Tongue (tissue), 2 donors: Measurements from ENCODE around the gene CEP112. TPM values are rescaled to one million over a fixed set of nuclear protein-coding genes. Genes with fewer than 3 reads are reported as not detected.
"Not testable (repeated sequence)": the region's sequence is repeated elsewhere in the genome, so short reads cannot be mapped to it uniquely, and the experiment has no call there.

Source experiments
- DNase-seq: peaks from one replicate; pipeline ENCODE4 v3.0.0-alpha.2; 2015
- total RNA-seq: library from RNA; depleted of rRNA; stranded (reverse); fragments of >200 nt; gene quantifications from one replicate; pipeline ENCODE4 v1.2.3, GENCODE V29; 2014

CEP112 gene
- total RNA-seq, 1 donor from 2014 or later, result 26.7 TPM

DNA sequence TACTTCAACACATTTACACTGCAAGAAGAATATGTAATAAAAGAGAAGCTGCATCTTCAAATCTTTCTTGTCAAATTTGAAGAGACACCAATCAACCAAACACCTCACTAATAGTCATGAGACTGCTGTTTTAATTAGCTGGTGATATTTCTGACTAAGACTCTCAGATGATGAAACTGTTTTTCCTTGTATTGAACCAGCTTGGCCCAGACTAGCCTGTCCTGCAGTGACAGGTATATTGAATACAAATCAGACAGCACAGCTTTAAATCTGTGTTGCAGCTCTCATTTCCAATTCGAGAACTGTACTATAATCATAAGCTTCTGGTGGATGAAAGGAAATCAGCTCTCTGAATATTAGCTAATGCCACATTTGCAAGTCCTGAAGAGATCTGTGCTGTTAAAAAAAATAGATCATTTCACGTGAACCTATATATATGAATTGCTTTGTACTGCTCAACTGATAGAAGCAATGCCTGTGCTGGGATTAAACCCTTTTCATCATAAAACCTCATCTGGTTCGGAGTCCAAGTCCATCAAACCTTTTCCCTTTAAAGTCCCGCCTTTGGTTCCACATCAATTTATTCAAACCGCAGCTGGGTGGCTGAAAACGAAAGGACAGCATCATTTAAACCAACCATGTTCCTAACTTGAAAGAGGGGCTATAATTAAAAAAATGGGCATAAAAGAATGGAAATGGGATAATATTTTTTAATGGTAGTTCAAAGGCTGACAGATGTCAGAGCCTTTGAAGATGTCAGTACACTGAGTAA, 306.2 kb downstream of the CEP112 start:
- no peak for DNase-seq

DNA sequence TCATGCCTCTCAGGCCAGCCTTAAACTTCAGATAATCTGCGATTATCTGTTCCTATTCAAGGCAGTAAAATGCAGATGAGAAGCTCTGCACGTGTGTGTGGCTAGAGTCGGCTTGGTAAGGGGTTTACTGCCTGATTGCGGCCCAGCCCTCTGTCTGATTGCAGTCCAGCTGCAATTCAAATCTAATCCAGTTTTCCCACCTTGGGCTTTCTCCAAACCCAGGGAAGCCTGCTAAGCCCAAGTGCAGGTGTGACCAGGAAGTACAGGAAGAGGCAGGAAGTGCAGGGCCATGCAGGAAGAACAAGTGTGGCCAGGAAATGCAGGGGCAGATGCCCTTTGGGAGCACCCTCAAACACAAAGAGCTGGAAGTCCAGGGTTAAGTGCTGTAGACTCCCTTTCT, 314.9 kb downstream of the CEP112 start:
- no peak for DNase-seq

GRCh38 chr17:65868881-65869280, 323.1 kb downstream of the CEP112 start:
- no peak for DNase-seq

DNA sequence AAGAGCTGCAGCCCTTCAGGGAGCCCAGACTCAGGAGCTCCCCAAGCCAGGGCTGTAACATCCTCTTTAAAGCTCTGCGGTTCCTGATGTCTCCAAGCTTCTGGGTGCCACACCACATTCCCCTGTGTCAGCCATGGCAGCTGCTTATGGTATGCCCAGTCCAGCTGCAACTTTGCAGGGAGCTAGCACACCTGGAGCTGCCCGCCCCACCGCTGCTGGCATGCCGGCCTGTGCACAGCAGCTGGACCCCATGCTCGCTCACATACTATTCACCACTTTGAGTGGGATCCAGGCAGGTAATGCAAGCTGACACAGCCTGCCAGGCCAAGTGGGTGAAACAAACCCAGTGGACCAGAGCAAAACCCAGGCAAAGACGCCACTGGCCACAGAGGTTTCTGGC, 324.9 kb downstream of the CEP112 start:
- DNase-seq, result no peak

DNA sequence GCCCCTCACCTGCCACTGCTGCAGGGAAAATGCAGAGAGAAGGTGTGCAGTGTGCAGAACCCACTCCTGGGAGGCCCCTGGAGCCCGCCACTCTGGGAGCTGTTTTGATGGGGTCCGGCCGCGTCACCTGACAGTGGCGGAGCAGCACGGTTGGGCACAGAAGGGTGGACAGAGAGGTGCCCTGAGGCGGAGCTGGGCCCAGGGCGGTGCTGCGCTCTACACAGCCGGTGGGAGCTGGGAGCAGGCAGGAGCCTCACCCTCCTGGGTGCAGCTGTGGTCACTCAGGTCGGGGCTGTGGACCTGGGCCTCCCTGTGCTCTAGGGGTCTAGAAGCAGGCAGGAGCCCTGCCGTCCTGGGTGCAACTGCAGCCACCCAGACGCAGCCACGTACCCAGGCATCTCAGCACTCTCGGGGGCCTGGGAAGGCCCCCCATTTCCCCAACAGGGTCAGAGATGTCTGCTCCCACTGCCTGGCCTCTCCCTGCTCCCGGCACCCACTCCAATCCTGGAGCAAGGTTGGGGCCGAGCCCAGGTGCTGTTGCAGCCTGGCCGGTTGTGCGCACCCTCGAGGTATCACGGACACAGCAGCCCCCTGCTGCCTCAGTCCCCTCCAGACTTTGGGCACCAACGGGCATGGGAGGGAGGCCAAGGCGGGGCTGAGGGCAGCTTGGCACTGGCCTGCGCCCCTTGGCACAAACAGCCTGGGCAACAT, 326.1 kb downstream of the CEP112 start:
- DNase-seq, result no peak

DNA sequence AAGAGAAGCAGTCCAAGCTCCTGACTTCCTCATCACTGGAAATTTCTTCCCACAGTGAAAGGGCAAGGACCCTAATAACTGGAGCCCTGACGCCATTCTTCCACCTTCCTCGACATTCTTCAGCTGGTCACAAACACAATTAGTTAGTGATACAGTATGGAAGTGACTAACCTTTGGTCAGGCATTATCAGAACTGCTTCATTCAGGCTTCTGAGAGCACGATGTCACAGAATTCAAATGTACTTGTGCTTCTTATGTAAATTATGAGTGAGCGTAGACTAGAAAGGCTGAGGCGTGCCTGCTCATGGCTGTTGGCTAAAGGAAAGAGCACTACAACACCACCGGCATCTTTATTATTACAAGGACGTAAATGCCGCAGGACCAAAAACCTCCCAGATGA, 327.5 kb downstream of the CEP112 start:
- DNase-seq, result no peak

GRCh38 chr17:65857718-65858117, 334.2 kb downstream of the CEP112 start:
- DNase-seq, result no peak

DNA sequence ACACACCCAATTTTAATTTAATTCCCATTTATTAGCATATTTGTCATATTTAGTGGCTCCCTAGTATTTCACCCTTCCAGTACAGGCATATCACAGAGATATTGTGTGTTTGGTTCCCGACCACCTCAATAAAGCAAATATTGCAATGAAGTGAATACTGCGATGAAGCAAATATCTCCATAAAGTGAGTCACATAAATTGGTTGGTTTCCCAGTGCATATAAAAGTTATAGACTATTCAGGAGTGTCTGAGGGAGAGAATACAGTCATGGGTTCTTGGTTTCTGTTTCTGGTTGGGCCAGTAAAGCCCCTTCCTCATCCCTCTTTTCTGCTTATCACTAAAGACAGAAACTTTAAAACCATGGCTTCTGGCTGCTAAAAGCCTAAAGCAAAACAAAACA, 335.1 kb downstream of the CEP112 start:
- DNase-seq, result no peak

- DNase-seq, result no peak
These were observed 336.3 kb downstream of the CEP112 start for GRCh38 chr17:65855675-65856074.

GRCh38 chr17:65855245-65855644, 336.7 kb downstream of the CEP112 start:
- DNase-seq, result no peak

DNA sequence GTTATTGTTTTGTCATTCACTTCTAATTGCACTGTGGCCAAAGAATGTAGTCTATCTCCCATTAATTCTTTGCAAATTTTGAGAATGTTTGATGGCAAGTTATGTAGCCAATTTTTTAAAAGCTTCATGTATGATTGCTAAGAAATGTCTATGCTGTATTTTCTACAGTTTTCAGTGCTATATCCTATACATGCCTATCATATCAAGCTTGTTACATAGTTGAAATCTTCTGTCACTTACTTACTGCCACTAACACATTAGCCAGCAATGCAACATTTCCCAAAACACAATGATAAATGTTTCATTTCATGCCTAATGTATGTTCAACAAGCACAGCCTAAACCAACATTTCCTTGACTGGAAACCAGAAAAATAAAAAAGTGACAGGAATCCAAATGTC, 338.1 kb downstream of the CEP112 start:
- no peak for DNase-seq

- no peak for DNase-seq
These were observed 339.0 kb downstream of the CEP112 start for GRCh38 chr17:65852911-65853310.

GRCh38 chr17:65851965-65852736, 339.8 kb downstream of the CEP112 start:
- no peak for DNase-seq

DNA sequence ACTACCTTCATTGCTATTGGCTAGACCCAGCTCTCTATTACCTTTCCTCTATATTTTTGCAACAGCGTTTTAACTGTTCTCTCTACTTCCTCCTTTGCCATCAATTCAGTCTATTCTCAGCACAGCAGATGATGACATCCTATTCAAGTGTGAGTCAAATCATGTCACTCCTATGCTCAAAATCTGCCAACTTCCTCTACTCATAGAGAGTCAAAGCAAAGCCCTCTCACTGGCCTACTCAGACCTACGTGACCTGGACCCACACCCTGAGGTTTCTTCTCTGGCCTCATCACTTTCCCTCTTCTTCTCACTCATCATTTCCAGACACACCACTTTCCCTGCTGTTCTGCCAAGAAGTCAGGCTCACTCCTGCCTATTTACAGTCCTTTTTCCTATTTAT, 341.4 kb downstream of the CEP112 start:
- no peak for DNase-seq

- DNase-seq, result no peak
These were observed 343.2 kb downstream of the CEP112 start for GRCh38 chr17:65848751-65849150.

- DNase-seq, result no peak
These were observed 350.8 kb downstream of the CEP112 start for GRCh38 chr17:65841089-65841488.

DNA sequence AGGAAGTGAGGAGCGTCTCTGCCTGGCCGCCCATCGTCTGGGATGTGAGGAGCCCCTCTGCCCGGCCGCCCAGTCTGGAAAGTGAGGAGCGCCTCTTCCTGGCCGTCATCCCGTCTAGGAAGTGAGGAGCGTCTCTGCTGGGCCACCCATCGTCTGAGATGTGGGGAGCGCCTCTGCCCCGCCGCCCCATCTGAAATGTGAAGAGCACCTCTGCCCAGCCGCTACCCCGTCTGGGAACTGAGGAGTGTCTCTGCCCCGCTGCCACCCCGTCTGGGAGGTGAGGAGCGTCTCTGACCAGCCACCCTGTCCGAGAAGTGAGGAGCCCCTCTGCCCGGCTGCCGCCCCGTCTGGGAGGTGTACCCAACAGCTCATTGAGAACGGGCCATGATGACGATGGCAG, 354.7 kb downstream of the CEP112 start:
- DNase-seq, result not testable (repeated sequence)

DNA sequence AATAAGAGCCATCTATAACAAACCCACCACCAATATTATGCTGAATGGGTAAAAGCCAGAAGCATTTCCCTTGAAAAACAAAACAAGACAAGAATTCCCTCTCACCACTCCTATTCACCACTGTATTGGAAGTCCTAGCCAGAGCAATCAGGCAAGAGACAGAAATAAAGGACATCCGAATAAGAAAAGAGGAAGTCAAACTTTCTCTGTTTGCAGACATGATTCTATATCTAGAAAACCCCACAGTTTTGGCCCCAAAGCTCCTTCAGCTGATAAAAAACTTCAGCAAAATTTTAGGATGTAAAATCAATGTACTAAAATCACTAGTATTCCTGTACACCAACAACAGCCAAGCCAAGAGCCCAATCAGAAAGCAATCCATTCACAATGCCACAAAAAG, 358.7 kb downstream of the CEP112 start:
- DNase-seq, result no peak

DNA sequence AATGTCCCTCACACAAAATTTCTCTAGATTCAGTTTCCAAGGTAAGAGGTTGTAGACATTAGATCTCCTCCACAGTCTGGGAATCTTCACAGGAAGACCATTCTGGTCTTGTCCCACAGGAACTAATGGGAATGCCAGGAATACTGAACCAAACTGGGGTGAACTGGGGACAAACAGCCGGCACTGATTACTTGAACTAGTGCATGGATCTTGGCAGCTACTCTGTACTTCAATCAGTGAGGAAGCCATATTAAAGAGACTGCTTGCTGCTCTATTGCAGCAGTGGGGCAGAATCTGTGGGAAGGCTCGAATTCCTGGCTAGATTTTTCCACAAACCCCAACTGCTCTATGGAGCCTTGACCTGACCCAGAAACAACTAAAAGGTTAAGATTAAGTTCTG, 361.6 kb downstream of the CEP112 start:
- no peak for DNase-seq

- not testable (repeated sequence) for DNase-seq
These were observed 365.4 kb downstream of the CEP112 start for GRCh38 chr17:65826577-65826976.

DNA sequence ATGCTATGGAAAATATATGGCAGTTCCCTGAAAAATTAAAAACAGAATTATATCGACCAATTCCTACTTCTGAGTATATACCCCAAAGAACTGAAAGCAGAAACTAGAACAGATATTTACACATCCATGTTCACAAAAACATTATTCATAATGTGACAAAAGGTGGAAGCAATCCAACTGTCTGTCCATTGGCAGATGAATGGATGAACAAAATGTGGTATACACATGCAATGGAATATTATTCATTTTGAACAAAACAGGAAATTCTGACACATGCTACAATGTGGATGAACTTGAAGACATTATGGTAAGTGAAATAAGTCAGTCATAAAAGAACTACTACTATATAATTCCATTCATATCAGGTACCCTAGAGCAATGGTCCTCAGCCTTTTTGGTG, 367.0 kb downstream of the CEP112 start:
- DNase-seq, result no peak

DNA sequence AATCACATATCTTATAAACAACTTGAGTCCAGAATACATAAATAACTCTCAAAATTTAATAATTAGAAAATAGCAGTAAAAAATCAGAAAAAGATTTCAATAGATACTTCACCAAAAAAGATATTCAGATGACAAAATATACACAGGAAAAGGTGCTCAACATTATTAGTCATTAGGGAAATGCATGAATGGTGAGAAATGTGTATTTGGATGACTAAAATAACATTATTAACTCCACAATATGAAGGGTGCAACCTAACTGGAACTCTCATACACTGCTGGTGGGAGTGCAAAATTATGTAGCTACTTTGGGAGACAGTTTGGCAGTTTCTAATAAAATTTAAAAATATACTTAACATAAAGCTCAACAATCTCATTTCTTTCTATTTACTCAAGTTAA, 368.2 kb downstream of the CEP112 start:
- no peak for DNase-seq

- peak; percentile 20 for DNase-seq
These were observed 371.1 kb downstream of the CEP112 start for GRCh38 chr17:65820811-65821210.
